T follicular helper cell (primary cell): Measurements from ENCODE around the gene LY6G5C.

Source experiments
- DNase-seq: peaks from one replicate; pipeline ENCODE4 v3.0.0-alpha.2; 2020; ENCODE audit warnings: low read depth

Gene LY6G5C

GRCh38 chr6:31639449-31639861, 41.4 kb downstream of the LY6G5C start:
- no peak for DNase-seq

DNA sequence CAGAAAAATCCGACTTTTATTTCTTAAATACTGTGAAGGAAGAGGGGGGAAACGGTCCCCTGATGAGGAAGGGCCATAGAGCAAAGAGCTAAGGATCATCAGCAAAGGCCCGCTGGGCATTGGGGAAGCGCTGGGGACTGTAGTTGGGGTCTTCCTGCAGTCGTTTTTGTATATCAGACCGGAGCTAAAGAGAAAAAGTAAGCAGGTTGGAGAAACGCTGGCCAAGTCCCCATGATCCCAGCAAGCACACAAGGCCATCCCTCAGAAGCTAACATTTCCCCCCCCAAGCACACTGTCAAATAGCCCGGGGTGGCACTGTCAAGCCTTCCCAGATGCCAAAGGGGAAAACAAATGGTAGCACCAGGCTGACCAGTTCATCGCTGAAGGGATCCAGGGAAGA, 41.8 kb downstream of the LY6G5C start:
- no peak for DNase-seq

GRCh38 chr6:31636698-31637596, 43.9 kb downstream of the LY6G5C start:
- DNase-seq: no peak

DNA sequence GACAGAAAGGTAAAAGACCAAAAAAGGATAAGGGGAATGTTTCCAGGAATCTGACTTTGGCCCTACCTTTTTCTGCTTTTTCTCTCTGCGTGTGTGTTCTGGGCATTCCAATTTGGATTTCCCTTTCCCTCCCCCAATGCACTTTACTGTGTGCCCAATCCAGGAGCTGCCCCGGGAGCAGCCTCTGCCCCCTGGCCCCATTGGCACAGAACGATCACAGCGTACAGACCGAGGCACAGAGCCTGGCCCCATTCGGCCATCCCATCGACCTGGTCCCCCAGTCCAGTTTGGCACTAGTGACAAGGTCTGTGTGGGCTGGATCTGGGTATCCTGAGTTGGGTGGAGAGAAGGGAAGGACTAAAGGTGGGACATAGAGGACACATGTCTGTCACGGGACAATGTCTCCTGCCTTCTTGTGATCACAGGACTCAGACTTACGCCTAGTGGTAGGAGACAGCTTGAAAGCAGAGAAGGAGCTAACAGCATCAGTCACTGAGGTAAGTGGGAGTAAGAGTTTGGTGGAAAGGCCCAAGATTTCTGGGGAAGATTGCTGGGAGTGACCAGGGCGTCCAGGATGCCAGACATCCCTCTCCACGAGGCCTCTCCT, 45.8 kb downstream of the LY6G5C start:
- DNase-seq: no peak

GRCh38 chr6:31634131-31634530, 46.7 kb downstream of the LY6G5C start:
- DNase-seq: no peak

GRCh38 chr6:31633447-31633846, 47.4 kb downstream of the LY6G5C start:
- no peak for DNase-seq

DNA sequence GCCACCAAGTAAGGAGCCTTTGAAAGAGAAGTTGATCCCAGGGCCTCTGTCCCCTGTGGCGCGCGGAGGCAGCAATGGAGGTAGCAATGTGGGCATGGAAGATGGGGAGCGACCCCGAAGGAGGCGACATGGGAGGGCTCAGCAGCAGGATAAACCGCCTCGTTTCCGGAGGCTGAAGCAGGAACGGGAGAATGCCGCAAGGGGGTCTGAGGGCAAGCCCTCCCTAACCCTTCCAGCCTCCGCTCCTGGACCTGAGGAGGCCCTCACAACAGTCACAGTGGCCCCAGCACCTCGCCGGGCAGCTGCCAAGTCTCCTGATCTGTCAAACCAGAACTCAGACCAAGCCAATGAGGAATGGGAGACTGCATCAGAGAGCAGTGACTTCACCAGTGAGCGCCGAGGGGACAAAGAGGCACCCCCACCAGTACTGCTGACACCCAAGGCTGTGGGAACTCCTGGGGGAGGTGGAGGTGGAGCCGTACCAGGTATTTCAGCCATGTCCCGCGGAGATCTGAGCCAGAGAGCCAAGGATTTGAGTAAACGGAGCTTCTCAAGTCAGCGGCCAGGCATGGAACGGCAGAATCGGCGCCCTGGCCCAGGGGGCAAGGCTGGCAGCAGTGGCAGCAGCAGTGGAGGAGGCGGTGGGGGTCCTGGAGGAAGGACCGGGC, 48.5 kb downstream of the LY6G5C start:
- DNase-seq: no peak

DNA sequence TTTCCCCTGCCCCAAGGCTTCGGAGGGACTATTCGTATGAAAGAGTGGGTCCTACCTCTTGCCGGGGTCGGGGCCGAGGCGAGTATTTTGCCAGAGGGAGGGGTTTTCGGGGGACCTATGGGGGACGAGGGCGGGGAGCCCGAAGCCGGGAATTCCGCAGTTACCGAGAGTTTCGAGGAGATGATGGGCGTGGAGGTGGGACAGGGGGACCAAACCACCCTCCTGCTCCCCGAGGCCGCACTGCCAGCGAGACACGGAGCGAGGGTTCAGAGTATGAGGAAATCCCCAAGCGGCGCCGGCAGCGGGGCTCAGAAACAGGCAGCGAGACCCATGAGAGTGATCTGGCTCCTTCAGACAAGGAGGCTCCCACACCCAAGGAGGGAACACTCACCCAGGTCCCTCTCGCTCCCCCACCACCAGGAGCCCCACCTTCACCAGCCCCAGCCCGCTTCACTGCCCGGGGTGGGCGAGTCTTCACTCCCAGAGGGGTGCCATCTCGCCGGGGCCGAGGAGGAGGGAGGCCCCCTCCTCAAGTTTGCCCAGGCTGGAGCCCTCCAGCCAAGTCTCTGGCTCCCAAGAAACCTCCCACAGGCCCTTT, 49.1 kb downstream of the LY6G5C start:
- DNase-seq: no peak

GRCh38 chr6:31631209-31631608, 49.7 kb downstream of the LY6G5C start:
- no peak for DNase-seq

GRCh38 chr6:31630177-31630934, 50.5 kb downstream of the LY6G5C start:
- DNase-seq: no peak

DNA sequence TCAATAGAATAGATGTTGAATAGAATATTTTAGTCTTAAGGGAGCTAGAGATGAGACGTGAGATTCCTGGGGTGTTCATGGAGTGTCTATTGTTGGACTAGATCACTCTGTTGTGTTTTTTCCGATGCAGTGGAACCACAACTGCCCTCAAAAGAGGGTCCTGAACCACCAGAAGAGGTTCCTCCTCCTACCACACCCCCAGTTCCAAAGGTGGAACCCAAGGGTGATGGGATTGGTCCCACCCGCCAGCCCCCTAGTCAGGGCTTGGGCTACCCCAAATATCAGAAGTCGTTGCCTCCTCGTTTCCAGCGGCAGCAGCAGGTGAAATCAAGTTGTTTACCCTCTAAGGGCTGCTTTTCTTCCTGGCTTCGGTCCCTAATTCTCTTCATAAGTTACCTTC, 51.9 kb downstream of the LY6G5C start:
- DNase-seq: no peak

DNA sequence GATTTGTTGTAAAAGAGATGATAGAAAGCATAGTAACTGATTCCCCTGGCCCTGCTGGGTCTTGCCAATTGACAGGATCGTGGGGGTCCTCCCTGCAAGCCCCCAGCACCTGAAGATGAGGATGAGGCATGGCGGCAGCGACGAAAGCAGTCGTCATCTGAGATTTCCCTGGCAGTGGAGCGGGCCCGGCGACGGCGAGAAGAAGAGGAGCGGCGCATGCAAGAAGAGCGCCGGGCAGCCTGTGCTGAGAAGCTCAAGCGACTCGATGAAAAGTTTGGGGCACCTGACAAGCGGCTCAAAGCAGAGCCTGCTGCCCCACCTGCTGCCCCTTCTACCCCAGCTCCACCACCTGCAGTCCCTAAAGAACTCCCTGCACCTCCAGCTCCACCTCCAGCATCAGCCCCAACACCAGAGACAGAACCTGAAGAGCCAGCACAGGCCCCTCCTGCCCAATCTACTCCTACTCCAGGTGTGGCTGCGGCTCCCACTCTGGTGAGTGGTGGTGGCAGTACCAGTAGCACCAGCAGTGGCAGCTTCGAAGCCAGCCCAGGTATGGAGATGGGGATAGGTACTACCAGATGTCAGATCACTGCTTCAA, 53.1 kb downstream of the LY6G5C start:
- no peak for DNase-seq

- DNase-seq: no peak
Measured at GRCh38 chr6:31626952-31627351, 53.9 kb downstream of the LY6G5C start.
